HepG2 (cell line): ENCODE measurements around the gene PODN. TPM values are rescaled to one million over a fixed set of nuclear protein-coding genes. Genes with fewer than 3 reads are reported as not detected.

ENCODE experiments used
- FLYWCH1 ChIP-seq: sonication (generic); formaldehyde crosslinking; IDR thresholded peaks from 2 replicates; pipeline ENCODE4 v1.8.1; 2023; ENCODE audit warnings: mild to moderate bottlenecking, missing genetic modification reagents
- HNRNPK ChIP-seq: fragments of 200-400 bp; formaldehyde crosslinking; IDR thresholded peaks from 2 replicates; pipeline ENCODE4 v1.6.1; 2018; ENCODE audit warnings: low read length, low read depth, moderate library complexity, mild to moderate bottlenecking; ENCODE audit not compliant: poor library complexity, severe bottlenecking
- NR2F2 ChIP-seq: IDR thresholded peaks from 2 replicates; pipeline ENCODE4 v1.6.1; 2012; ENCODE audit warnings: low read depth, inconsistent platforms, borderline replicate concordance
- PCBP1 ChIP-seq: fragments of 200-400 bp; formaldehyde crosslinking; IDR thresholded peaks from 2 replicates; pipeline ENCODE4 v1.6.1; 2017; ENCODE audit warnings: mild to moderate bottlenecking, low read depth, low read length, borderline replicate concordance
- RFXANK ChIP-seq: IDR thresholded peaks from 2 replicates; pipeline ENCODE4 v1.6.1; 2016
- SMAD1 ChIP-seq: sonication (generic); formaldehyde crosslinking; IDR thresholded peaks from 2 replicates; pipeline ENCODE4 v1.4.0; 2020; ENCODE audit warnings: missing genetic modification reagents, low read depth, mild to moderate bottlenecking, borderline replicate concordance
- SOX13 ChIP-seq, 3 experiments: fragments of 450-650 bp in 1 of 3; sonication (generic) in 1 of 3; formaldehyde crosslinking in 1 of 3; IDR thresholded peaks in 2 of 3; conservative IDR thresholded peaks in 1 of 3; 2 replicates each; pipeline versions ENCODE4 v1.5.0 to v1.6.1; 2016 to 2020; ENCODE audit warnings: antibody characterized with exemption in 1 of 3, mild to moderate bottlenecking in 1 of 3, missing compliant biosample characterization in 1 of 3, missing genetic modification reagents in 1 of 3, moderate library complexity in 1 of 3
- SOX5 ChIP-seq: IDR thresholded peaks from 2 replicates; pipeline ENCODE4 v1.6.1; 2016; ENCODE audit warnings: borderline replicate concordance
- U2AF2 ChIP-seq: fragments of 200-400 bp; formaldehyde crosslinking; IDR thresholded peaks from 2 replicates; pipeline ENCODE4 v1.6.1; 2017; ENCODE audit warnings: low read depth, mild to moderate bottlenecking, low read length
- ZBTB38 ChIP-seq: sonication (generic); formaldehyde crosslinking; IDR thresholded peaks from 2 replicates; pipeline ENCODE4 v1.5.1; 2020; ENCODE audit warnings: mild to moderate bottlenecking, missing genetic modification reagents
- ZBTB4 ChIP-seq: sonication (generic); formaldehyde crosslinking; IDR thresholded peaks from 2 replicates; pipeline ENCODE4 v1.4.0; 2020; ENCODE audit warnings: missing genetic modification reagents, mild to moderate bottlenecking, borderline replicate concordance
- ZFYVE20 ChIP-seq: sonication (generic); formaldehyde crosslinking; IDR thresholded peaks from 2 replicates; pipeline ENCODE4 v1.8.0; 2023; ENCODE audit warnings: low read depth, mild to moderate bottlenecking, moderate library complexity, missing genetic modification reagents, borderline replicate concordance
- ZMAT3 ChIP-seq: sonication (generic); formaldehyde crosslinking; conservative IDR thresholded peaks from 2 replicates; pipeline ENCODE4 v1.7.0; 2021; ENCODE audit warnings: missing genetic modification reagents
- ZNF598 ChIP-seq: sonication (generic); formaldehyde crosslinking; IDR thresholded peaks from 2 replicates; pipeline ENCODE4 v1.5.1; 2020; ENCODE audit warnings: mild to moderate bottlenecking, missing genetic modification reagents, borderline replicate concordance
- ZNF678 ChIP-seq: sonication (generic); formaldehyde crosslinking; IDR thresholded peaks from 2 replicates; pipeline ENCODE4 v1.4.0; 2020; ENCODE audit warnings: mild to moderate bottlenecking, missing genetic modification reagents
- ZNF724P ChIP-seq: sonication (generic); formaldehyde crosslinking; IDR thresholded peaks from 2 replicates; pipeline ENCODE4 v1.8.0; 2022; ENCODE audit warnings: missing genetic modification reagents, borderline replicate concordance
- polyA plus RNA-seq, 8 experiments: library from polyadenylated mRNA; depleted of rRNA in 3 of 8; stranded (reverse) in 7 of 8; unstranded in 1 of 8; fragments of >200 nt; fragmentation: Illumina TruSeq in 4 of 8; extraction: Trizol in 4 of 8; gene quantifications; 2 replicates each; pipeline versions ENCODE4 v1.2.1 to v1.2.3, GENCODE V29; 2011 to 2016; ENCODE audit warnings: low read depth in 4 of 8, missing spikeins in 1 of 8, mixed read lengths in 1 of 8; ENCODE audit not compliant: insufficient read depth in 1 of 8
- total RNA-seq, 5 experiments: library from RNA; depleted of rRNA; stranded (reverse); fragments of >200 nt; fragmentation: Illumina TruSeq; extraction: Trizol; gene quantifications; 2 replicates each; pipeline ENCODE4 v1.2.3, GENCODE V29; 2016; ENCODE audit warnings: low read depth in 1 of 5
- TF ChIP-seq, protein P1 (sequence below): sonication (generic); formaldehyde crosslinking; IDR thresholded peaks from 2 replicates; pipeline ENCODE4 v1.4.0; 2020; ENCODE audit warnings: mild to moderate bottlenecking, low read depth, missing genetic modification reagents
- TF ChIP-seq, protein P2 (sequence below): sonication (generic); formaldehyde crosslinking; IDR thresholded peaks from 2 replicates; pipeline ENCODE4 v1.4.0; 2020; ENCODE audit warnings: missing genetic modification reagents
- TF ChIP-seq, protein P3 (sequence below): sonication (generic); formaldehyde crosslinking; IDR thresholded peaks from 2 replicates; pipeline ENCODE4 v1.4.0; 2020; ENCODE audit warnings: missing genetic modification reagents, borderline replicate concordance

PODN gene
- total and polyA plus RNA-seq, 2 of the 13 experiments (the other 11 are each of a cell fraction or from before 2014, with no cell fraction given), result 0.13 TPM; not detected in 1

GRCh38 chr1:53121319-53122172 lies 59.5 kb downstream of the PODN start (continued):
- TF ChIP-seq, protein P1, sequence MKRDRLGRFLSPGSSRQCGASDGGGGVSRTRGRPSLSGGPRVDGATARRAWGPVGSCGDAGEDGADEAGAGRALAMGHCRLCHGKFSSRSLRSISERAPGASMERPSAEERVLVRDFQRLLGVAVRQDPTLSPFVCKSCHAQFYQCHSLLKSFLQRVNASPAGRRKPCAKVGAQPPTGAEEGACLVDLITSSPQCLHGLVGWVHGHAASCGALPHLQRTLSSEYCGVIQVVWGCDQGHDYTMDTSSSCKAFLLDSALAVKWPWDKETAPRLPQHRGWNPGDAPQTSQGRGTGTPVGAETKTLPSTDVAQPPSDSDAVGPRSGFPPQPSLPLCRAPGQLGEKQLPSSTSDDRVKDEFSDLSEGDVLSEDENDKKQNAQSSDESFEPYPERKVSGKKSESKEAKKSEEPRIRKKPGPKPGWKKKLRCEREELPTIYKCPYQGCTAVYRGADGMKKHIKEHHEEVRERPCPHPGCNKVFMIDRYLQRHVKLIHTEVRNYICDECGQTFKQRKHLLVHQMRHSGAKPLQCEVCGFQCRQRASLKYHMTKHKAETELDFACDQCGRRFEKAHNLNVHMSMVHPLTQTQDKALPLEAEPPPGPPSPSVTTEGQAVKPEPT, result no peak
- TF ChIP-seq, protein P2, sequence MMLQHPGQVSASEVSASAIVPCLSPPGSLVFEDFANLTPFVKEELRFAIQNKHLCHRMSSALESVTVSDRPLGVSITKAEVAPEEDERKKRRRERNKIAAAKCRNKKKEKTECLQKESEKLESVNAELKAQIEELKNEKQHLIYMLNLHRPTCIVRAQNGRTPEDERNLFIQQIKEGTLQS (CRISPR knock-in tag), result peak; percentile 84
- TF ChIP-seq HNRNPK (peak; percentile 82), NR2F2 (no peak), ZBTB38 (CRISPR knock-in tag) (peak; percentile 59; the same call in 1 of the 2 replicates), ZBTB4 (CRISPR knock-in tag) (no peak), SOX13 (IDR thresholded peaks at IDR 0.05) (peak; percentile 77), SOX13 (CRISPR knock-in tag; conservative IDR thresholded peaks at IDR 0.05 in 1 of 2, IDR thresholded peaks at IDR 0.05 in 1 of 2) (peak in 1 of 2 experiments; percentile 84; a peak in 2 of 4 replicates), ZMAT3 (peak; percentile 65; the same call in 1 of the 2 replicates), FLYWCH1 (CRISPR knock-in tag) (no peak), ZNF724P (CRISPR knock-in tag) (0 out of 2 replicates have a peak, but pooled peaks have one; percentile 63), U2AF2 (no peak), SMAD1 (CRISPR knock-in tag) (no peak), PCBP1 (no peak), ZFYVE20 (no peak), ZNF598 (CRISPR knock-in tag) (no peak), RFXANK (0 out of 2 replicates have a peak, but pooled peaks have one; percentile 44), SOX5 (CRISPR knock-in tag) (peak; percentile 86; the same call in 1 of the 2 replicates), ZNF678 (CRISPR knock-in tag) (no peak)
- TF ChIP-seq, protein P3, sequence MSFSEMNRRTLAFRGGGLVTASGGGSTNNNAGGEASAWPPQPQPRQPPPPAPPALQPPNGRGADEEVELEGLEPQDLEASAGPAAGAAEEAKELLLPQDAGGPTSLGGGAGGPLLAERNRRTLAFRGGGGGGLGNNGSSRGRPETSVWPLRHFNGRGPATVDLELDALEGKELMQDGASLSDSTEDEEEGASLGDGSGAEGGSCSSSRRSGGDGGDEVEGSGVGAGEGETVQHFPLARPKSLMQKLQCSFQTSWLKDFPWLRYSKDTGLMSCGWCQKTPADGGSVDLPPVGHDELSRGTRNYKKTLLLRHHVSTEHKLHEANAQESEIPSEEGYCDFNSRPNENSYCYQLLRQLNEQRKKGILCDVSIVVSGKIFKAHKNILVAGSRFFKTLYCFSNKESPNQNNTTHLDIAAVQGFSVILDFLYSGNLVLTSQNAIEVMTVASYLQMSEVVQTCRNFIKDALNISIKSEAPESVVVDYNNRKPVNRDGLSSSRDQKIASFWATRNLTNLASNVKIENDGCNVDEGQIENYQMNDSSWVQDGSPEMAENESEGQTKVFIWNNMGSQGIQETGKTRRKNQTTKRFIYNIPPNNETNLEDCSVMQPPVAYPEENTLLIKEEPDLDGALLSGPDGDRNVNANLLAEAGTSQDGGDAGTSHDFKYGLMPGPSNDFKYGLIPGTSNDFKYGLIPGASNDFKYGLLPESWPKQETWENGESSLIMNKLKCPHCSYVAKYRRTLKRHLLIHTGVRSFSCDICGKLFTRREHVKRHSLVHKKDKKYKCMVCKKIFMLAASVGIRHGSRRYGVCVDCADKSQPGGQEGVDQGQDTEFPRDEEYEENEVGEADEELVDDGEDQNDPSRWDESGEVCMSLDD (CRISPR knock-in tag), result no peak
